DMS53 treated with DMSO at 0.1 percent for 48 hours (cell line): ENCODE data around the gene MAP2K5.

Experiments
- DNase-seq: peaks from one replicate; lab custom pipeline; 2025; ENCODE audit not compliant: unreplicated experiment; lab: John Stamatoyannopoulos, UW

MAP2K5 gene

DNA sequence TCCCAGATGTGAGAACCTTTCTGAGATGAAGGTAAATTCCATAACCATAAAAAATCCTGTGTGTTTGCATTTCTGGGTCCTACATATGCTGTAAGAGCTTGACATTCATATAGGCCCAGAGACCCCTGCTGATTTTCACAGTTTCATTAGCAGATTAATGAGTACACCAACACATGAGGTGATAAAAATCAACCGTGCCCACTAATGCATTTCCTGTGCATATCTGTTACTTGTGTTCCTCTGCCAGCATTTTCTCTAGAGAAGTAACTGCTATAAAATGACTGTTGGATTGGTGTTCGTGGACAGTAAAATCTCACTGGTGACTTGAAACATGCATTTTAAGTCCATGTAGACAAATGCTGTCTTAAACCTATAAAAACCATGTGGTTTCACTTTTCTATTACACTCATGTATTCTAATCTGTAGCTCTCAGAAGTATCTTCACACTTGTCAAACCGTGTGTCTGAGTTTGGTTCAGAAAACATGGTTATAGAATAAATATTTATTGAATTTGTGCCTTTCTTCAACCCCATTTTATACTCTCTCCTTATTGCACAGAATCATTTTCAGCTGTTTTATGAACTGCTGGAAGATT, 14.6 kb downstream of the MAP2K5 start:
- no peak for DNase-seq

- DNase-seq, result no peak
These were observed 16.0 kb downstream of the MAP2K5 start for GRCh38 chr15:67558502-67558901.

GRCh38 chr15:67559158-67559557, 16.7 kb downstream of the MAP2K5 start:
- DNase-seq, result no peak

DNA sequence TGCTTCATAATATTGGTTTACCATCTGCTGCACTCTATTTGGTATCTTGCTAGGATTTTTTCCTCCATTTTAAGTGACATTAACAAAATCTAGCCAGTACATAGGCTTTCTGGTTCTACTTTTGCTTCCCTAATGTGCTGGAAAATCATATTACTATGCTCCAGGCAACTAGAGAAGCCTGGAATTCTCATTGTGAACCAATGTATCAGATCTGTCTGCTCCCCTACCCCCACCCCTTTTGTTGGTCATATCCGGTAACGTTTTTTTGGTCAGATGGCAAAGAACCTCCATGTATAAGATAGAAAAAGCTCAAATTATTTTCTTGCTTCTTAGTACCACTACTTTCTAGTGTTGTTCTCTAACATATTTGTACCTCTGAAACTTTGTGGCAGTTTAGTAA, 17.1 kb downstream of the MAP2K5 start:
- no peak for DNase-seq

- no peak for DNase-seq
These were observed 17.8 kb downstream of the MAP2K5 start for GRCh38 chr15:67560320-67560719.

GRCh38 chr15:67563092-67563491, 20.6 kb downstream of the MAP2K5 start:
- no peak for DNase-seq

GRCh38 chr15:67564021-67564967, 21.8 kb downstream of the MAP2K5 start:
- DNase-seq, result no peak

GRCh38 chr15:67564968-67565345, 22.5 kb downstream of the MAP2K5 start:
- no peak for DNase-seq

- no peak for DNase-seq
These were observed 27.2 kb downstream of the MAP2K5 start for GRCh38 chr15:67569668-67570067.

DNA sequence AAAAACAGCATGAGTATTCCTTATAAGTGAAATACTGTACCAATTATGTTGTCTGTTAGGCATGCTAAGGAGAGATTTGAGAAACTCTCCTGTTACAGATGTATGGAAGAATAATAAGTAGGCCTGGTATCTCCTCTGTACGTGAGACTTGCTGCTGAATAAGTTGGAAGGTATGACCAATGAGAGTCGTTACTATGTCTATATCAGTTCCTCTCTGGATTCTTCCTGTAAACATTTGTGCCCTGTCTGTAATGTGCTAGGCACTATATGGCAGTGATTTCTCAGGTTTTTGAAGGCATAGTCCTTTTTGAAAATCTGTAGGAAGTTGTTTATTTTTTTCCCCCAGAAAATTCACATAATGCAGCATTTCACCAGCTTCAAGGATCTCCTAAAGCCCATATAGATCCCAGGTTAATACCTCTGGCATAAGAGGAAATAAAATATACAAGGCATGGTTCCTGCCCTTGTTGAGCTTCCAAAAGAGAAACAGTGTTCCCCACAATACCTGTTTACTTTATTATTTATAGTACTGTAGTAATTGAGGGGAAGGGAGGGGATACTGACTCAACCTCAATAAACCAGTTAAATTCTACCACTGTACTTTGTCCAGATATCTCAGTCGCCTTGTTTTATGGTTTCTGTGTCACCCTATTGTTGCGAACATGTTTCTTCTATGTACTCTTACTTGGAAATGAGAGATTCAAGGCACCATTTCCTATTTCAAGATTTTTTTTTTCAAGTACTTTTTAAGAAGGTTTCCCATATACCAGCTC, 28.6 kb downstream of the MAP2K5 start:
- no peak for DNase-seq

- DNase-seq, result no peak
These were observed 29.3 kb downstream of the MAP2K5 start for GRCh38 chr15:67571648-67572415.

DNA sequence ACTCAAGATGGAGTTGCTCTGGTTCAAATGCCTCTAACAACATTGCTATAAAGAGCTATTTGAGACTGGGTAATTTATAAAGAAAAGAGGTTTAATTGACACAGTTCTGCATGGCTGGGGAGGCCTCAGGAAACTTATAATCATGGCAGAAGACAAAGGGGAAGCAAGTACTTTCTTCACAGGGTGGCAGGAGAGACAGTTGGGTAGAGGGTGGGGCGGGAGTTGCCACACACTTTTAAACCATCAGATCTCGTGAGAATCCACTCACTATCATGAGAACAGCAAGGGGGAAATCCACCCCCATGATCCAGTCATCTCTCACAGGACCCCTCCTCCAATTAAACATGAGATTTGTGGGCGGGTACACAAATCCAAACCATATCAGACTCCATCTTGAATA, 30.7 kb downstream of the MAP2K5 start:
- DNase-seq, result no peak

DNA sequence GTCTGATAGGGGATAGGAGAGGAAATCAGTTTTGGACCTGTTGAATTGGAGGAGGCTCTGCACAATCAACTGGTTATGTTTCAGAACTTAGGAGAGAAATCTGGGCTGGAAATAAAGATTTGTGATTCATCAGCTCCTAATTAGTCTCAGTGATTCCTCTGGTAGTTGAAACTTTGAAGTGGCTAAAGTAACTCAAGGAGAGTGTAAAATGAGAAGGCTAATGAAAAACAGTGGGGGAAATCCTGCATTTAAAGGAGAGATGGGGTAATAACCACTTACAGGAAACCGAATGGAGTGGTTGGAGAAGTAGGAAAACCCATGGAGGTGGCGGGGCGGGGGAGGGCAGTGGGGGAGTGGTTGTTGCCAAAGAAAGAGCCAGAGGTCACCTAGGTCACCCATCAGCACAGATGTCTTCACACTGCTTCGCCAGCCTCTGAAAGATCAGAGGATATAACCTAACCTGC, 32.6 kb downstream of the MAP2K5 start:
- DNase-seq, result no peak

DNA sequence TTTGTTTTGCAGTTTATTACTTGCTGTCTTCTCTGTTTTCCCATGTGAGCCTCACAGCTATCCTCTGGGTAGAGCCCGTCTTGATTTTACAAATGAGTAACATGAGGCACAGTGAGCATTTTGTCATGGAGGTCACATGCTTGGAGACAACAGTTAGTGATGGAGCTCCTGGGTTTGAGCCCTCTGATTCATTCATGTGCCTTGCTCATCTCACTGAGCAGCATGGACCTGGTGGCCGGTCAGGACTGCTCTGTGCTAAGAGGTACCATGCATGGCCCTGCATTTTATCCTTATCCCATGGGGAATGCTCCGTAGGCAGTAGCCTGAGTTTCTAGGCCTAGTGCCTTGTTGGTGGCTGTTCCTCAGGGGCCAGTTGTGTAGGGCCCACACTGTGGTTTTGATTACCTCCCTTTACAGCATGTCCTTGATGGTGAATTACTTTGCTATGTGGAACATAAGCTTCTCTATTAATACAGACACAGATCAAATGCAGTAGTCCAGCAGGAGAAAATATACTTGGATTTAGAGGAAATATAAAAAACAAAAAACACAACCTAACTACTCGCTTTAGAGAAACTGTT, 35.6 kb downstream of the MAP2K5 start:
- no peak for DNase-seq

DNA sequence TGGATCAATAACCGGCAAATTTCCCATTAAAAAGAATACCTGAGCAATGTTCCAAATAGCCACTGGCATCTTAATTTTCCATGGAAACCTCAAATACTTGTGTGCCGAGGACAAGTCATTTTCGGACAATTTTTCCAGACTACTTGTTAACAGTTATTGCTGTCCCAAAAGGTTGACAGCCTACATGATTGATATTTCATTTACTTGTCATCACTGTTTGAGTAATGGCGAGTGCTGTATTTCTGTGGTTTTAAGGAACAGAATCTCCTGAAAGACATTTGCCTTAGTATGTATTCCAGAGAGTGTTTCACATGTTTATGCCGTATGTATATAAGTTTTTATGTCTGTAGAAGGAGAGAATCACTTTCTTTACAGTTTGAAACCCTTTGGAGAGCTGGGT, 36.7 kb downstream of the MAP2K5 start:
- no peak for DNase-seq

DNA sequence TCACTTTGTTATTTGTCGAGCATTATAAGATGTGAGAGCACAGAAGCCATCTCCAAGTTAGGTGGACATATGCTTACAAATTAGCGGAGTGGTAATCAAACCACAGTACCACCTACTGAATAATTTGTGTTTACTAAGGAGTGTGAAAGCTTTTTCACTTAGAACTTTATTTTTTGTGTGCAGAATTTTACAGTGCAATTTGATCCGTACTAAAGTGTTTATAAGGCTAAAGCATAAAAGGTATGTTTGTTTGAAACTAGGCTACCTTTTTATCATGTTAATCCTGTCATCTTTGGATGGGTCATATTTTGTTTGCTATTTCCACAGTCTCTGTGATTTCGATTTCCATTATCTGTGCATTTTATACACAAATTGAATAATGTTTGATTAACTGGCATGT, 37.5 kb downstream of the MAP2K5 start:
- no peak for DNase-seq

- no peak for DNase-seq
These were observed 41.7 kb downstream of the MAP2K5 start for GRCh38 chr15:67584157-67584556.

DNA sequence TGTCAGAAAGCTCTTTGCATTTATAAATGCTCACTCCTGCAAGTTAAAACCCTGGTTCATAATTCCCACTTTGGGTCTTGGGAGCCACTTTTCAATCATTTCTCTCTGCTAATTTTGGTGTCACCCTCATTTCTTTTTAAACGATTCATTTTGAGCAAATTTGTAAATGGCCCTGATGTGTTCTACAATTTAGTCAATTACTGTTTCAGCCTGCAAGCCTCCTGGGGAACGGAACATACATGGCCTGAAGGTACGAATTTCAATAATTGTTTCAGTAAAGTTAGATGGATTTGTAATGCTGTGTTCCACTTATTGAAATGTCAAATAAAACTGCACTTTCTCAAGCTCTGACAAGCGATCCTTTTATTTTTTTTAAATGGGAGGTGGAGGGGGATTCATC, 43.2 kb downstream of the MAP2K5 start:
- DNase-seq, result no peak

- no peak for DNase-seq
These were observed 44.8 kb downstream of the MAP2K5 start for GRCh38 chr15:67587331-67587730.

DNA sequence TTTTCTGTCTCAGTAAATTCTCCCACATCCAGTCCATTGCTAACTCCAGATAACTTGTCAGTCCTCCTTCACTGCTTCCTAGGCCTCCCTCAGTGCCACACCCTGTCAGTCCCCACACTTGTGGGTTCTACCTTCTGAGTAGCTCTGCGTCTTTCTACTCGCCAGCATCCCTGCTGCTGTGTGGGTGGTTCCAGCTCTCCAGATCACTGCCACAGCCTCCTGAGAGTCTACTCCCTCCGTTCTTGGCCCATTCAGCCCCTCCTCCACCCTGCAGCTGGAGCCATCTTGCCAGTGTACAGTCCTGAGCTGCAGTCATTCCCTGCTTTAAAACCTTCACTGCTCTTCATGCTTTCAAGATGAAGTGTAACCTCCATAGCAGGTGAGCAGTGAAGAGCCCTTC, 45.3 kb downstream of the MAP2K5 start:
- no peak for DNase-seq

DNA sequence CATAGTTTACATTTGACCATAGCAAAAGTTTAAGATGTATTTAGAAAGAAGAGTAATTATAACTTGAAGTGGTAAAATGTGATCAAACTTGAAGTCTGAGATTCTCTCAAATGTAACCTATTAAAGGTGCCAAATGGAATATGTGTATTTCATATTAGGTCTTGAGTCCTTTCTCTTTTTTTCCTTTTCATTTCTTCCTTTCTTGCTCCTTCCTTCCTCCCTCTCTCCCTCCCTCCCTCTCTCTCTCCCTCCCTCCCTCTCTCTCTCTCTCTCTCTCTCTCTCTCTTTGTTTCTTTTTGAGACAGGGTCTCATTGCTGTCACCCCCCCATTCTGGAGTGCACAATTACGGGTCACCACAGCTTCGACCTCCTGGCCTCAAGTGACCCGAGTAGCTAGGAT, 47.7 kb downstream of the MAP2K5 start:
- DNase-seq, result no peak
